Endothelial cell (in vitro differentiated cells): ENCODE results near the gene MYO16. TPM values are rescaled to one million over a fixed set of nuclear protein-coding genes. Genes with fewer than 3 reads are reported as not detected.

ENCODE experiments used
- DNase-seq: peaks from one replicate; pipeline ENCODE4 v3.0.0; 2021; ENCODE audit warnings: low spot score
- H3K27ac Mint-ChIP-seq: one replicate; pipeline ENCODE4 v1.8.0; 2021; ENCODE audit warnings: mixed read lengths, inconsistent platforms; ENCODE audit not compliant: unreplicated experiment
- H3K27me3 Mint-ChIP-seq: one replicate; pipeline ENCODE4 v1.8.0; 2021; ENCODE audit warnings: mild to moderate bottlenecking, moderate library complexity, mixed read lengths, inconsistent platforms; ENCODE audit not compliant: unreplicated experiment
- H3K36me3 Mint-ChIP-seq: one replicate; pipeline ENCODE4 v1.8.0; 2021; ENCODE audit warnings: mild to moderate bottlenecking, low read depth, mixed read lengths, inconsistent platforms; ENCODE audit not compliant: unreplicated experiment
- H3K4me1 Mint-ChIP-seq: one replicate; pipeline ENCODE4 v1.8.0; 2021; ENCODE audit warnings: mild to moderate bottlenecking, mixed read lengths, inconsistent platforms; ENCODE audit not compliant: unreplicated experiment
- H3K4me3 Mint-ChIP-seq: one replicate; pipeline ENCODE4 v1.8.0; 2021; ENCODE audit warnings: mild to moderate bottlenecking, mixed read lengths, inconsistent platforms; ENCODE audit not compliant: unreplicated experiment
- H3K9me3 Mint-ChIP-seq: one replicate; pipeline ENCODE4 v1.8.0; 2021; ENCODE audit warnings: mixed read lengths, inconsistent platforms; ENCODE audit not compliant: unreplicated experiment
- CTCF ChIP-seq: fragments of 200-600 bp; sonication (generic); IDR thresholded peaks from one replicate; pipeline ENCODE4 v1.5.0; 2021; ENCODE audit warnings: antibody characterized with exemption; ENCODE audit not compliant: unreplicated experiment
- total RNA-seq: library from RNA; stranded (reverse); fragmentation: NEBNext Ultra II Directional; extraction: Animal tissue kit (Norgen Biotek cat#: 25700); gene quantifications from one replicate; pipeline ENCODE4 v1.2.1, GENCODE V29; 2021; ENCODE audit not compliant: unreplicated experiment

The MYO16 gene
- total RNA-seq, 1 donor from 2014 or later, result 1.4 TPM

GRCh38 chr13:109146912-109147647, 517.7 kb downstream of the MYO16 start:
- no peak for DNase-seq
- H3K4me3 Mint-ChIP-seq, result no peak overlapping the region
- no peak for TF ChIP-seq CTCF
- no peak overlapping the region for H3K27ac Mint-ChIP-seq
- peaks cover under 1% of the 10 kb centered on the region for H3K36me3 Mint-ChIP-seq
- no peaks in the 10 kb centered on the region for H3K4me1 Mint-ChIP-seq
- no peaks in the 10 kb centered on the region for H3K9me3 Mint-ChIP-seq
- no peaks in the 10 kb centered on the region for H3K27me3 Mint-ChIP-seq

- no peak for DNase-seq
- H3K27ac Mint-ChIP-seq, result no peak overlapping the region
These were observed 518.8 kb downstream of the MYO16 start for GRCh38 chr13:109148243-109148642.

GRCh38 chr13:109150696-109151095, 521.3 kb downstream of the MYO16 start:
- H3K4me1 Mint-ChIP-seq, result no peaks in the 10 kb centered on the region
- no peak for DNase-seq

More at GRCh38 chr13:109148243-109148642, 518.8 kb downstream of the MYO16 start:
- Mint-ChIP-seq H3K4me1 (no peaks in the 10 kb centered on the region), H3K9me3 (no peaks in the 10 kb centered on the region), H3K36me3 (no peaks in the 10 kb centered on the region), H3K4me3 (no peak overlapping the region), H3K27me3 (no peaks in the 10 kb centered on the region)
- no peak for TF ChIP-seq CTCF

GRCh38 chr13:109151255-109151654, 521.8 kb downstream of the MYO16 start:
- no peak for TF ChIP-seq CTCF
- Mint-ChIP-seq H3K27ac (no peak overlapping the region), H3K9me3 (no peaks in the 10 kb centered on the region), H3K4me3 (no peak overlapping the region), H3K27me3 (no peaks in the 10 kb centered on the region), H3K36me3 (no peaks in the 10 kb centered on the region), H3K4me1 (no peaks in the 10 kb centered on the region)
- no peak for DNase-seq

More at GRCh38 chr13:109150696-109151095, 521.3 kb downstream of the MYO16 start:
- no peaks in the 10 kb centered on the region for H3K27me3 Mint-ChIP-seq
- no peaks in the 10 kb centered on the region for H3K36me3 Mint-ChIP-seq
- no peak for TF ChIP-seq CTCF
- H3K9me3 Mint-ChIP-seq, result no peaks in the 10 kb centered on the region
- no peak overlapping the region for H3K4me3 Mint-ChIP-seq
- no peak overlapping the region for H3K27ac Mint-ChIP-seq

- TF ChIP-seq CTCF, result no peak
- Mint-ChIP-seq H3K27ac (no peak overlapping the region), H3K4me1 (peaks cover 3% of the 10 kb centered on the region)
These were observed 522.3 kb downstream of the MYO16 start for GRCh38 chr13:109151696-109152095.

More at GRCh38 chr13:109151696-109152095, 522.3 kb downstream of the MYO16 start:
- DNase-seq, result no peak
- Mint-ChIP-seq H3K4me3 (no peak overlapping the region), H3K9me3 (no peaks in the 10 kb centered on the region), H3K27me3 (peaks cover 2% of the 10 kb centered on the region), H3K36me3 (no peaks in the 10 kb centered on the region)
